Motor neuron (in vitro differentiated cells): ENCODE measurements around the gene RPS5. TPM values are rescaled to one million over a fixed set of nuclear protein-coding genes. Genes with fewer than 3 reads are reported as not detected.

Source experiments
- total RNA-seq, 8 experiments: library from RNA; unstranded; fragments of 300-600 nt; gene quantifications; 2 replicates each; pipeline versions ENCODE4 v1.2.3 to v1.2.4, GENCODE V29; 2022

RPS5 gene
- total RNA-seq, 8 experiments from 2014 or later: 1,054 to 2,751 (median 1,702) TPM

Other genes with a start within 250 kb of the RPS5 start
- 10 to 100 TPM in 5 of 8 experiments, 1 to 10 TPM in 3; 4.3 to 23.2 (median 16.1) TPM for gene ZNF329, start 236.5 kb upstream of the RPS5 start, total RNA-seq
- gene ZNF274, start 204.2 kb upstream of the RPS5 start, total RNA-seq: 10 to 100 TPM; 17.0 to 40.6 (median 28.2) TPM
- gene ZNF544, start 158.4 kb upstream of the RPS5 start, total RNA-seq: 10 to 100 TPM; 23.7 to 63.5 (median 40.8) TPM
- 10 to 100 TPM in 5 of 8 experiments, 1 to 10 TPM in 3; 5.7 to 15.7 (median 10.6) TPM for gene ZNF8, start 108.3 kb upstream of the RPS5 start, total RNA-seq
- 10 to 100 TPM; 38.0 to 72.5 (median 53.6) TPM for gene ERVK3-1, start 81.9 kb upstream of the RPS5 start, total RNA-seq
- gene ZSCAN22, start 60.3 kb upstream of the RPS5 start, total RNA-seq: 1 to 10 TPM; 2.0 to 4.1 (median 3.3) TPM
- gene A1BG, start 33.8 kb upstream of the RPS5 start, total RNA-seq: 10 to 100 TPM in 6 of 8 experiments, 1 to 10 TPM in 1, not detected in 1; 4.4 to 84.0 (median 63.6) TPM
- 10 to 100 TPM in 1 of 8 experiments, 1 to 10 TPM in 5, under 1 TPM in 2; 0.61 to 10.2 (median 5.3) TPM for gene ZNF497, start 24.5 kb upstream of the RPS5 start, total RNA-seq
- gene ZNF837, start 6.2 kb upstream of the RPS5 start, total RNA-seq: 1 to 10 TPM; 1.1 to 3.2 (median 1.6) TPM
- not detected for gene RNF225, start 8.4 kb downstream of the RPS5 start, total RNA-seq
- 10 to 100 TPM; 15.1 to 23.3 (median 17.5) TPM for gene ZNF584, start 21.4 kb downstream of the RPS5 start, total RNA-seq
- 10 to 100 TPM in 2 of 8 experiments, 1 to 10 TPM in 6; 5.2 to 13.2 (median 7.4) TPM for gene ZNF132, start 52.9 kb downstream of the RPS5 start, total RNA-seq
- 10 to 100 TPM in 5 of 8 experiments, 1 to 10 TPM in 3; 7.3 to 14.5 (median 10.5) TPM for gene ZNF324B, start 64.4 kb downstream of the RPS5 start, total RNA-seq
- 10 to 100 TPM in 7 of 8 experiments, 1 to 10 TPM in 1; 8.5 to 21.3 (median 17.2) TPM for gene ZNF324, start 79.8 kb downstream of the RPS5 start, total RNA-seq
- gene ZNF446, start 89.1 kb downstream of the RPS5 start, total RNA-seq: 10 to 100 TPM; 11.8 to 19.8 (median 14.6) TPM
- gene SLC27A5, start 124.7 kb downstream of the RPS5 start, total RNA-seq: 10 to 100 TPM; 11.0 to 26.3 (median 20.2) TPM
- 10 to 100 TPM in 3 of 8 experiments, 1 to 10 TPM in 5; 6.5 to 15.4 (median 7.7) TPM for gene ZBTB45, start 132.5 kb downstream of the RPS5 start, total RNA-seq
- 100 to 1,000 TPM; 195 to 521 (median 274) TPM for gene TRIM28, start 156.8 kb downstream of the RPS5 start, total RNA-seq
- 100 to 1,000 TPM; 106 to 165 (median 138) TPM for gene CHMP2A, start 167.8 kb downstream of the RPS5 start, total RNA-seq
- gene UBE2M, start 171.3 kb downstream of the RPS5 start, total RNA-seq: 10 to 100 TPM; 49.3 to 82.7 (median 70.9) TPM
- gene MZF1, start 186.1 kb downstream of the RPS5 start, total RNA-seq: 10 to 100 TPM; 14.6 to 49.3 (median 17.0) TPM